ENCODE data around the gene C22orf31. TPM values are rescaled to one million over a fixed set of nuclear protein-coding genes. Genes with fewer than 3 reads are reported as not detected.
"Not testable (repeated sequence)": the region's sequence is repeated elsewhere in the genome, so short reads cannot be mapped to it uniquely, and the experiment has no call there.

The C22orf31 gene
- total RNA-seq, 2 donors from 2014 or later: not detected

DNA sequence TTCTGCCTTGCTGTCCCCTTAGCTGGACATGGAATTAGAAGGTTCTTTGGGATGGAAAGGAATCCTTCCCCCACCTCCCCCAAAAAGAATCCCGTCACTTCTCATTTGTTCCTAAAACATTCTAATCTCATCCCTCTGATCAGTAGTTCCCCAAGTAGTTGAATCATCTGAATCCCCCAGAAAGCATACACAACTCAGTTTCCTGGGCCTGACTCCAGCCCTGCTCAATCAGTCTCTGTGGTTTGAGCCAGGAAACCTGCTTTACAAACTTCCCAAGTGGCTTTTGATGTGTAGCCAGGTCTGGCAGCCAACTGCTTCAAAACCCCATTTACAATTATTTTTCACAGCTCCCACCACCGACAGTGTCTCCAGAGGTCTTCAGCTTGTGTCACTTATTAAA lies 20.2 kb downstream of the C22orf31 start:
- Histone ChIP-seq H3K27me3 (no peaks in the 10 kb centered on the region), H3K27ac (no peak overlapping the region), H3K4me1 (peaks cover 0 to 19% of the 10 kb centered on the region in 2 donors), H3K9me3 (no peaks in the 10 kb centered on the region), H3K36me3 (peaks cover 22% of the 10 kb centered on the region), H3K4me3 (no peak overlapping the region)
- no peak for DNase-seq (ENCODE audit: low spot score)
- TF ChIP-seq CTCF (IDR thresholded peaks at IDR 0.05): no peak

- no peaks in the 10 kb centered on the region for H3K27me3 ChIP-seq
- peak; percentile 83 for DNase-seq (ENCODE audit: low spot score)
- peak; percentile 91 to 97 for TF ChIP-seq CTCF (IDR thresholded peaks at IDR 0.05)
- peaks cover 14% of the 10 kb centered on the region for H3K36me3 ChIP-seq
- peaks cover 0 to 19% of the 10 kb centered on the region in 2 donors for H3K4me1 ChIP-seq
- no peaks in the 10 kb centered on the region for H3K9me3 ChIP-seq
- no peak overlapping the region for H3K27ac ChIP-seq
- no peak overlapping the region for H3K4me3 ChIP-seq
Measured at GRCh38 chr22:29040385-29041275, 21.0 kb downstream of the C22orf31 start.

GRCh38 chr22:29039684-29040083 lies 21.9 kb downstream of the C22orf31 start:
- not testable (repeated sequence) for H3K9me3 ChIP-seq; H3K36me3 ChIP-seq; H3K27me3 ChIP-seq; DNase-seq (ENCODE audit: low spot score); H3K27ac ChIP-seq; H3K4me3 ChIP-seq
- peaks cover 0 to 19% of the 10 kb centered on the region in 2 donors for H3K4me1 ChIP-seq

GRCh38 chr22:29039148-29039547 lies 22.5 kb downstream of the C22orf31 start:
- Histone ChIP-seq H3K27me3 (no peaks in the 10 kb centered on the region), H3K4me1 (peaks cover 0 to 14% of the 10 kb centered on the region in 2 donors), H3K4me3 (no peak overlapping the region), H3K27ac (no peak overlapping the region), H3K36me3 (peaks cover 5% of the 10 kb centered on the region), H3K9me3 (no peaks in the 10 kb centered on the region)
- DNase-seq (ENCODE audit: low spot score): no peak
- TF ChIP-seq CTCF (IDR thresholded peaks at IDR 0.05): no peak

DNA sequence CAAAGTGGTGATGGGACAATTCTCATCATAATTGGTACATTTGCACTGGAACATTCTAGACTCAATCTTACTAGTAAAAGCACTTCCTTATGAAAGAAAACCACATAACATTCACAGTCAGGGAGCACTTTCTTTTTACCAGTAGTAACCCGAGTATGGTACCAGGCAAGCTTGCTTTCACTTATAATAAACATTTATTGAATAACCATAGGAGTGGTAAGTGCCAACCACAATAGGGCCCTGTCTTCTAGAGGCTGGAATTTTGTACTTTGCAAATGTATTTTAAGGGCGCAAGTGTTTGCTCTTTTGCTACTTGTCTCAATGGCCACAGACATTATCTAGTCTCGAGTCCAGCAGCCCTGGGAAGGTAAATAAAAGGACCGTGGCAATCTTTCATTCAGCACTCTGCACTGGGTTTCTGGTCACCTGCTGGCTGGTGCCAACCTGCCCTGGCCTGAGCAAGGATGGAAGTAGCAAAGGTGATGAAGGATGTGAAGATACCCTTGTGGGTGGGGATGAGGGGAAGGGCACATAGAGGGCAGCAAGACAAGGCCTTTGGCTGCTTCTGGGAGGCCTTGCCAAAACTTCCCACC lies 24.2 kb downstream of the C22orf31 start:
- no peaks in the 10 kb centered on the region for H3K36me3 ChIP-seq
- H3K4me3 ChIP-seq: no peak overlapping the region
- TF ChIP-seq CTCF (IDR thresholded peaks at IDR 0.05): no peak
- no peaks in the 10 kb centered on the region for H3K27me3 ChIP-seq
- H3K9me3 ChIP-seq: no peaks in the 10 kb centered on the region
- H3K4me1 ChIP-seq: peaks cover 0 to 14% of the 10 kb centered on the region in 2 donors
- H3K27ac ChIP-seq: no peak overlapping the region
- DNase-seq (ENCODE audit: low spot score): no peak

- Histone ChIP-seq H3K36me3 (no peaks in the 10 kb centered on the region), H3K4me3 (no peak overlapping the region), H3K4me1 (peaks cover 0 to 20% of the 10 kb centered on the region in 2 donors), H3K27ac (peak overlapping the region in 1 of 2 donors; percentile 83), H3K27me3 (no peaks in the 10 kb centered on the region), H3K9me3 (no peaks in the 10 kb centered on the region)
- no peak for DNase-seq (ENCODE audit: low spot score)
- TF ChIP-seq CTCF (IDR thresholded peaks at IDR 0.05): no peak
Measured at GRCh38 chr22:29032584-29032983, 29.0 kb downstream of the C22orf31 start.
